UCSD-AML1 (cell line): Measurements from ENCODE around the gene LIG1.
A peak's percentile ranks its signal among the peaks of the same experiment; 100 is the strongest.
"Not testable (repeated sequence)": the region's sequence is repeated elsewhere in the genome, so short reads cannot be mapped to it uniquely, and the experiment has no call there.

Experiments
- DNase-seq: peaks from one replicate; lab custom pipeline; 2025; ENCODE audit not compliant: unreplicated experiment; lab: John Stamatoyannopoulos, UW

Gene LIG1

GRCh38 chr19:48122421-48122820 lies 47.7 kb downstream of the LIG1 start:
- DNase-seq: no peak

DNA sequence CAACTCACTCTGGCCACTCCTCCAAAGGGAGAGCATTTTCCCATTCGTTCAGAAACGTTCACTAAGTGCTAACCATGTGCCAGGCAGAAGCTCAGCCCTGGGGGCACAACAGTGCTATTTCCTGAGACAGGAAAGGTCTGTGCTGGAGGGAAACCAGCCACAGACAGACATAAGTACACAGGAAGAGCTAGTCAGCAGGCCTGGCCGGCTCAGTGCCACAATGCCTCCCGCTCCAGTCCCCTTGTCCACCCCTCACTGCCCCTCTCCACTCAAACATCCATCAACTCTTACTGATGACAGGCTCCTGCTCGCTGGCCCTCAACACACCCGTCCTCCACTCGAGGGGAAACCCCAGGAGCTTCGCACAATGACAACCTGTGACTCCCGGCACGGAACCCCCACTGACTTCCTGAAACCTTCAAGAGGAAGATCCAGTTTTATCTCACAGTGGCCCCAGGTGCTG lies 48.2 kb downstream of the LIG1 start:
- peak; percentile 80 for DNase-seq

- DNase-seq: no peak
Measured at GRCh38 chr19:48121066-48121465, 49.1 kb downstream of the LIG1 start.

DNA sequence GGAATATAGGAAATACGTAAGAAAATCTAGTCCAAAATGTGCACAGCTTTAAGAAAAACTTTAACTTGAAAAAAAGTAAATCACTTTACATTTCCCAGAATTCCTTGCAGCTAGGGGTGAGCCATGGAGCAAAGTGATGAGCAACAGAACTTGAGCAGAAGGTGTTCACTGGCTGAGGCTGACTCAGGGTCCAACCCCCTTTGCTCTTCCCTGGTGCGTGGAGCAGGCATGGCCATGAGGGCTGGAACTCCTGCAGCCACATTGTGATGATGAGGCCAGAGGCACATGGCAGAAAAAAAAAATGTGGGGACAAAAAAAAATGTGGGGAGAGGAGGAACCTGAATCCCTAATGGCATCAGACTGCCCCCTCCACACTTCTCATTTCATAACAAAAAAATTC lies 49.6 kb downstream of the LIG1 start:
- no peak for DNase-seq

GRCh38 chr19:48118131-48118517 lies 52.0 kb downstream of the LIG1 start:
- no peak for DNase-seq

DNA sequence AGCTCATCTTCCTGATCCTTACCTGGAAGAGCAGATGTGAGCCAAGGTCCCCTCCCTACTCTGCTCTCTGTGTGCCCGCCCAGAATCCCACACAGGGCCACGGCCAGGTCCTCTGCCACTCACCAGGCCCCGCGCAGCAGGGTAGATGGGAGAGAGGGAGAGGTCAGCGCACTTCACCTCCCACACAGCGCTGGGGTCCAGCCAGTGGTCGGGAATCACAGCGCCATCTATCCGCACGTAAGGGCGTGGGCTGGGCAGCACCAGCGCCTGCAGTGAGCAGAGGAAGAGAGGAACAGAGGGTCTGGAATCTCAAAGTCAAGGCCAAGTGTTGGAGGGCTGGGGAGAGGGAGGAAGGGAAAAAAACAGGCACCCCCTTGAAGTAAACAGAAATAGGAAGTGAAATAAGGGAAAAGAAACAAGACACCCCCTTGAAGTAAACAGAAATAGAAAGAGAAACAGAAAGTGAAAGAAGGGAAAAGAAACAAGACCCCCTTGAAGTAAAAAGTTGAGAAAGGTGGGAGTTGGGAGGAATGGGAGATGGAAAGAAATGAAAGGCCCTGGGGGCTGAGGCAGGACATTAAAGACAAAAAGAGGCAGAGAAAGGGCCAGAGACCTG lies 52.5 kb downstream of the LIG1 start:
- no peak for DNase-seq

- no peak for DNase-seq
Measured at GRCh38 chr19:48113190-48113917, 56.8 kb downstream of the LIG1 start.

DNA sequence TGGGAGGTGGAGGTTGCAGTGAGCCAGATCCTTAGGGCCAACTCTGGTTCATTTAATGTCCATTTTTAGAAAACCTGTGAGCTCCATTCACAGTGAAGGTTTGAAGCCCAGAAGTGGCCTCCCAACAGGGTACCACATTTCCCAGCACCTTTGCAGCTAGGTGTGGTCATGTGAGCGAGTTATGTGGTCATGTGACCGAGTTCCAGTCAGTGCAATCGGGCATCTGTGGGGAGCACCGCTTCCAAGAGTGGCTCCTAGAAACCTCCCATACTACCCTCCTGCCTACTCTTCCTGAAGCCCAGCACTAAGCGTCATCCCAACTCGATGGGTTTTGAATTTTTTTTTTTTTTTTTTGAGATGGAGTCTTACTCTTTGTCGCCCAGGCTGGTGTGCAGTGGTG lies 58.9 kb downstream of the LIG1 start:
- no peak for DNase-seq

DNA sequence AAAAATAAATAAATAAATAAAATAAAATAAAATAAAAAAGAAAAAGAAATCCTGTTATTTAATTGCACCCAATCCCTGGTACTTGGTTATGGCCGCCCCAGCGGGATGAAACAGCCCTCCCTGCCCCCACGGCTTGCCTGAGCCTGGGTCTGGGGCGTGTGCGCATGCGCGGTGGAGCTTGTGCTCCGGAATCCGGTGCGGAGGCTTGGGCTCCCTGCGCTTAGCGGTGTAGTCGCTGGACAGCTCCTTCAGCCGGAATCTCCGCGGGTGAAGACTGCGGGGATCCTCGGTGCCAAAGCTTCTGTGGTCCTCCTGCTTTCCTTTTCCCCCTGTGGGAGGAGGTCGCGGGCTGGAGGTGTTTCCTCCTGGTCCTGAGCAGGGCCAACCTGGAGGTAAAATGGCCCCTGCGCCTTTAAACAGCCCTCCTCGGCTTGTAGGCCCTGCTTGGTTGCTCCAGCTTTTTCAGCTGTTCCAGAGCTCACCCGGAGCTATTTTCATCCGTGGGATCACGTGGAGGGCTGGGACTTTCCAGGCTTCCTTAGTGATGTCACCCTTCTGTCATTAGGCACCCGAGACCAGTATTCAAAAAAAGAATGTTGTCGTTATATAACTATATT lies 59.7 kb downstream of the LIG1 start, which contains the start of gene PLA2G4C:
Gene PLA2G4C, minus strand, starts transcription at position 468 of the 617 bp plus-strand sequence. CDS start 4,288 bp downstream, outside the sequence.
- DNase-seq: peak; percentile 93

GRCh38 chr19:48108997-48109782 lies 61.0 kb downstream of the LIG1 start:
- DNase-seq: no peak

- no peak for DNase-seq
Measured at GRCh38 chr19:48103922-48104321, 66.2 kb downstream of the LIG1 start.

DNA sequence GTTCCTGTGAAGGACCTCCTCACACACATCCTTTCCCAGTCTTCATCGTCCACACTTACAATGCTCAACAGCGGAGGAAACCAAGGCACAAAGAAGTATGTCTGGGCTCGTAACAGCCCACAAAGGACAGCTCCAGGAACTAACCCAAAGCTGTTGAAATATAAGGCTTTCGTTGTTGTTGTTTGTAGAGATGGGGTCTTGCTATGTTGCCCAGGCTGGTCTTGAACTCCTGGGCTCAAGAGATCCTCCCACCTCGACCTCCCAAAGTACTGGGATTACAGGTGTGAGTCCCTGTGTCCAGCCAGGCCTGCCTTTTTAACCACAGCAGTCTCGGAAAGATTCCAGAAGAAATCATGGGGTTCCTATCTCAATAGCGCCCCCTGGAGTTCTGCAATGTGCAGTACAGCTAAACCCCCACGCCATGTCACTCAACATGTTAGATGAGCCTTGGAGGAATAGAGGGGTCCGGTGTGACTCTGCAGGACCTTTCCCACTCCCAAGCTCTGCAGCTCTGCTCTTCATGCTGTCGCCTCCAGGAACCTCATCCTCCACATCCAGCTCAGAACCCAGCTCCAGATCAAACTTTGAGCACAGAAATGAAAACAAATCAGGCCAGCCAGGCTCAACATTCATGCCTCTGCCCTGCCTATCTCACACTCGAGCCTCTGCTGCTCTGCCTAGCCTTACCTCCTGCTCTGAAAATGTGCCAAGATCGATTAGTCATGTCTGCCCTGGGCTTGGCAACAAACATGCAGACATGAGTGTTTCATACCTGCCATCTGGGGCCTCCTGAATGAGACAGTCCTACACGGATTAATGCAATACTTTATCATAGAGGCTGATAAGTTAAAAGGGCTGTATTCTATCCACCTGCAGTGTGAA lies 67.0 kb downstream of the LIG1 start:
- peak; percentile 32 for DNase-seq

- DNase-seq: no peak
Measured at GRCh38 chr19:48095612-48096175, 74.5 kb downstream of the LIG1 start.

- DNase-seq: no peak
Measured at GRCh38 chr19:48094855-48095203, 75.3 kb downstream of the LIG1 start.

DNA sequence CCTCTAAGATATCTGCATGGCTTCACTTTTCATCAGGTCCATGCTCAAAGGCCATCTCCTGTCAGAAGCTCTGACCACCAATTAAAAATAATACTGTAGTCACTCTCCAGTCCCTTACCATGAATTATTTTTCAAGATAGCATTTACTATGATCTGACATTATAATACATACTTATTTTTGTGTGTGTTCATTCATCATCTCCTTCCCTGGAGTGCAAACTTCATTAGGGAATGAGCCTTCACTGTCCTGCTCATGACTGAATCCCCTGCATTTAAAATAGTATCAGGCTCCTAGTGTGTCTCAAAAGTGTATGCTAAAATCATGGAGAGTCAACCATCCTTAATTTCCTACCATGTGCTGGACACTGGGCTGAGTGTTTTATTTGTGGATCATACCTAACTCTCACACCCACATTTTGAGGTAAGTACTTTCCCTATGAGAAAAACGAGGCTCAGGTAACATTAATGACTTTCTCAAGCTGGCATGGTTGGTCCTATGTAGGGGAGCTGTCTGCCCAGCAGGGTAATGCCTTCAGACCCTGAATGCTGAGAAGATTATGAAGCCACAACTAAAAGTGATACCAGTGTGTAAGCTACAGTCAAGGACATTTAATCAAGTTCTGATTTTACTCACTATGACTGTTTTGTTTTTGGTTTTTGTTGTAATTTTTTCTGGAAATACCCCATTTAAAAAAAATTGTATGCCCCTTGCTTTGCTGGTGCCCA lies 75.9 kb downstream of the LIG1 start:
- no peak for DNase-seq

GRCh38 chr19:48091111-48091718 lies 78.9 kb downstream of the LIG1 start:
- DNase-seq: not testable (repeated sequence)

GRCh38 chr19:48090281-48090802 lies 79.8 kb downstream of the LIG1 start:
- DNase-seq: no peak

- DNase-seq: not testable (repeated sequence)
Measured at GRCh38 chr19:48088991-48089390, 81.2 kb downstream of the LIG1 start.
